ENCODE measurements around the gene DEPP1. TPM values are rescaled to one million over a fixed set of nuclear protein-coding genes. Genes with fewer than 3 reads are reported as not detected.

Gene DEPP1
- total RNA-seq, 1 donor from 2014 or later, result 0.26 TPM

DNA sequence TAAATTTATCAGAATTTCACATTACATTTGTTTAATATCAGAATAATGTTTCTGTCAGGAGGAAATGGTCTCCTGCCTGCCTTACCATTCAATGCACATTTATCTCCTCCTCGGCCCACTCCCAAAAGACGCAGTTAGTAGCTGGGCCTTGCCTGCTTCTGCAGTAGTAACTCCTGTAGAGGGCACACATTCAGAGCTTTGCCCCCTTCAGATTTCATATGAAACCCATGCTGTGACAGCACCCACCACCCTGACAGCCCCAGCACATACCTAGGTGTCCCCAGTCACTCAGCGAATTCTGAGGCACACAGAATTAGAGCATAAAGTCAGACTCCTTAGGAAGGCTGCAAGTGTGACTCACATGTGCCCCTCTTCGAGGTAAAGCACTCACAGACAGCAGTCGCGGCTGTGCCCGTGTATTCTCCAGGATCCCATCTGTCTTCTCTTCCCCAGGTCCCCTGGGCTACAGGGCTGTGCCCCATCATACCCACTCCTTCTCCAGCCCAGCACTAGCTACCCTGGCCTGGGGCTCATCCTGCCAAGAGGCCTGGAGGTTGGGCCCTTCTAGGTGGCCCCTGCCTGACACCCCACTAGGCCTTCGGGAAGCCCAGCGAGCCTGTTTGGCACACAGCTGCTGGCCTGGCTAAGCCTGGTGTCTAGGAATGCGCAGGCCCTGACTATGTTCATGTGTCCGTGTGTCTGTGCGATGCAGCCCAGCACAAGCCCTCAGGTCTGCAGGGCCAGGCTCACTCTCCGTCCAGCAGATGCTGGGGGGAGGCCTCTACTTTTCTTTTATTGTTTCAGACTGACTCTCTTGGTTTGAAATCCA is 4.7 kb upstream of the DEPP1 start:
- no peaks in the 10 kb centered on the region for H3K36me3 ChIP-seq (ENCODE audit: control insufficient read depth, insufficient read depth, low read length)
- H3K4me3 ChIP-seq (ENCODE audit: low read depth, low read length), result no peak overlapping the region
- FAIRE-seq (no peak), DNase-seq (ENCODE audit: low read depth) (no peak)
- H3K27me3 ChIP-seq (ENCODE audit: control insufficient read depth, insufficient read depth, low read length), result no peaks in the 10 kb centered on the region
- TF ChIP-seq, protein P1, sequence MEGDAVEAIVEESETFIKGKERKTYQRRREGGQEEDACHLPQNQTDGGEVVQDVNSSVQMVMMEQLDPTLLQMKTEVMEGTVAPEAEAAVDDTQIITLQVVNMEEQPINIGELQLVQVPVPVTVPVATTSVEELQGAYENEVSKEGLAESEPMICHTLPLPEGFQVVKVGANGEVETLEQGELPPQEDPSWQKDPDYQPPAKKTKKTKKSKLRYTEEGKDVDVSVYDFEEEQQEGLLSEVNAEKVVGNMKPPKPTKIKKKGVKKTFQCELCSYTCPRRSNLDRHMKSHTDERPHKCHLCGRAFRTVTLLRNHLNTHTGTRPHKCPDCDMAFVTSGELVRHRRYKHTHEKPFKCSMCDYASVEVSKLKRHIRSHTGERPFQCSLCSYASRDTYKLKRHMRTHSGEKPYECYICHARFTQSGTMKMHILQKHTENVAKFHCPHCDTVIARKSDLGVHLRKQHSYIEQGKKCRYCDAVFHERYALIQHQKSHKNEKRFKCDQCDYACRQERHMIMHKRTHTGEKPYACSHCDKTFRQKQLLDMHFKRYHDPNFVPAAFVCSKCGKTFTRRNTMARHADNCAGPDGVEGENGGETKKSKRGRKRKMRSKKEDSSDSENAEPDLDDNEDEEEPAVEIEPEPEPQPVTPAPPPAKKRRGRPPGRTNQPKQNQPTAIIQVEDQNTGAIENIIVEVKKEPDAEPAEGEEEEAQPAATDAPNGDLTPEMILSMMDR (IDR thresholded peaks at IDR 0.05; ENCODE audit: insufficient read depth, low read length, severe bottlenecking), result no peak

DNA sequence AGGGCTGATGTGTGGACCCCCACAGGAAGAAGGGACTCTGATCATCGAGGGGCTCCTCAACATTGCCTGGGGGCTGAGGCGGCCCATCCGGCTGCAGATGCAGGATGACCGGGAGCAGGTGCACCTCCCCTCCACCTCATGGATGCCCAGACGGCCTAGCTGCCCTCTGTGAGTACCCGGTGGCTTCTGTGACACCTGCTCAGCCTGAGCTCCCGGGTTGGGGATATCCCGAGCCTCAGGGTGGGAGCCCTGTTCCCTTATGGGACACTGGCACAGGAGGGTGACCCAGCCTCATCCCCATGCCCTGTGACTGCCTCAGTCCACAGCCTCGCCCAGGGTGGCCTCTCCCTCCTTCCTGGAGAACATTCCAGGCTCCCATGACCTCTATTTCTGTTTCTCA is 3.9 kb upstream of the DEPP1 start:
- TF ChIP-seq, protein P1 (IDR thresholded peaks at IDR 0.05; ENCODE audit: insufficient read depth, low read length, severe bottlenecking), result no peak
- no peak for DNase-seq (ENCODE audit: low read depth)
- no peak for FAIRE-seq

DNA sequence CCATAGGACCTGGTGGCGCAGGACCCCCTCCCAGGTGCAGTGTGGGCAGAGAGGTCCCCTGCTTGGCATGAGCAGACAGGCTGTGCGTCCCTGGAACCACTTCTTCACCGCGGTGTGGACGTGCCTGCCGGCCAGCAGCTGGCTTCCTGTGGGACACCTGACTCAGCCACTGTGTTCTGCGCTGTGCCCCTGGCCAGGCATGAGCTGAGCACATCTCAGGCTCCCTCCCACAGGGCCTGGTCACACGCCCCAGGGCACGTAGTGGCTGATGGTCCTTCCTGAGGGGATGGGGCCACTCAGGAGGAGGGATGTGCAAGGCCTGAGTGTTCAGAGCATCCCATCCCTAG is 3.5 kb upstream of the DEPP1 start:
- no peaks in the 10 kb centered on the region for H3K36me3 ChIP-seq (ENCODE audit: control insufficient read depth, insufficient read depth, low read length)
- FAIRE-seq, result no peak

More for the DNA sequence above, 3.9 kb upstream of the DEPP1 start:
- H3K36me3 ChIP-seq (ENCODE audit: control insufficient read depth, insufficient read depth, low read length), result no peaks in the 10 kb centered on the region
- no peaks in the 10 kb centered on the region for H3K27me3 ChIP-seq (ENCODE audit: control insufficient read depth, insufficient read depth, low read length)
- H3K4me3 ChIP-seq (ENCODE audit: low read depth, low read length), result no peak overlapping the region

DNA sequence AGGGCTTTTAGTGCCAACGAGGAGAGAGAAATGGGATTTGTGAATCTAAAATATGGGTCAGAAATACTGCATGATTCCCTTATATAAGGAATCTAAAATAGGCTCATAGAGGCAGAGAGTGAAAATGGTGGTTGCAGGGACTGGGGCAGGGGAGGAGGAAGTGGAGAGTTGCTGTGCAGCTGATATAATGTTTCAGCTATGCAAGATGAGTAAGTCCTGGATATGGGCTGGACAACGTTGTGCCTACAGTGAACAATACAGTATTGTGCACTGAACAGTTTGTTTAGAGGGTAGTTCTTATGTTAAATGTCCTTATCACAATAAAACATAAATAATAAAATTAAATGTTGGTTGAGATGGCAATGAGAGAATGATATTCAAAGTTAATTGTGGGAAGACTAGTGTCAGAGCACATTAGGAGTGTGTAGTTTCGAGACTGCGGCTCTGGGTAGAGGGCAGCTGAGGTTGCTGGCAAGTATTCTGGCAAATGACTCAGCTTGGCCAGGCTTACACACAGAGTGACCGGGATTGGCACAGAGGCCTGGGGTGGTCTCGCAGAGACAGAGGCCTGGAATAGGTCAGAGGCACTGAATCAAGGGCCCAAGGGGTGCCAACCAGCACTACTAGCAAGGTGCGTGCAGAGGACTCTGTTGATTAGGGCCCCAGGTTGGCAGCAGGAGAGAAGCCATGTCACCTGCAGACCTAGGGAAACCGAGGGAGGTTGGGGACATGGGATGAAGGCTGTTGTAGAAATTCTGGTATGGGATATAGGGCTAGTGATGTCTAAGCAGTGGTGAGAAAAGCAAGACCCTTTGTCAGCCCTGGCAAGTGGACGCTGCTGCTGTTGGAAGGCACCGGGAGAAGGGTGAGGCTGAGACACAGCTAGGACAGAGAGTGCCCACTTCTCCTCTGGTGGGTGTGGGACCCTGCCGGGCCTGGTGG is 2.8 kb upstream of the DEPP1 start:
- Histone ChIP-seq H3K36me3 (ENCODE audit: control insufficient read depth, insufficient read depth, low read length) (no peaks in the 10 kb centered on the region), H3K4me3 (ENCODE audit: low read depth, low read length) (no peak overlapping the region), H3K27me3 (ENCODE audit: control insufficient read depth, insufficient read depth, low read length) (no peaks in the 10 kb centered on the region)
- peak; percentile 90 for DNase-seq (ENCODE audit: low read depth)
- TF ChIP-seq, protein P1 (IDR thresholded peaks at IDR 0.05; ENCODE audit: insufficient read depth, low read length, severe bottlenecking), result no peak
- peak; percentile 50 for FAIRE-seq

More for the DNA sequence above, 3.5 kb upstream of the DEPP1 start:
- Histone ChIP-seq H3K27me3 (ENCODE audit: control insufficient read depth, insufficient read depth, low read length) (no peaks in the 10 kb centered on the region), H3K4me3 (ENCODE audit: low read depth, low read length) (no peak overlapping the region)
- DNase-seq (ENCODE audit: low read depth), result no peak
- TF ChIP-seq, protein P1 (IDR thresholded peaks at IDR 0.05; ENCODE audit: insufficient read depth, low read length, severe bottlenecking), result no peak

DNA sequence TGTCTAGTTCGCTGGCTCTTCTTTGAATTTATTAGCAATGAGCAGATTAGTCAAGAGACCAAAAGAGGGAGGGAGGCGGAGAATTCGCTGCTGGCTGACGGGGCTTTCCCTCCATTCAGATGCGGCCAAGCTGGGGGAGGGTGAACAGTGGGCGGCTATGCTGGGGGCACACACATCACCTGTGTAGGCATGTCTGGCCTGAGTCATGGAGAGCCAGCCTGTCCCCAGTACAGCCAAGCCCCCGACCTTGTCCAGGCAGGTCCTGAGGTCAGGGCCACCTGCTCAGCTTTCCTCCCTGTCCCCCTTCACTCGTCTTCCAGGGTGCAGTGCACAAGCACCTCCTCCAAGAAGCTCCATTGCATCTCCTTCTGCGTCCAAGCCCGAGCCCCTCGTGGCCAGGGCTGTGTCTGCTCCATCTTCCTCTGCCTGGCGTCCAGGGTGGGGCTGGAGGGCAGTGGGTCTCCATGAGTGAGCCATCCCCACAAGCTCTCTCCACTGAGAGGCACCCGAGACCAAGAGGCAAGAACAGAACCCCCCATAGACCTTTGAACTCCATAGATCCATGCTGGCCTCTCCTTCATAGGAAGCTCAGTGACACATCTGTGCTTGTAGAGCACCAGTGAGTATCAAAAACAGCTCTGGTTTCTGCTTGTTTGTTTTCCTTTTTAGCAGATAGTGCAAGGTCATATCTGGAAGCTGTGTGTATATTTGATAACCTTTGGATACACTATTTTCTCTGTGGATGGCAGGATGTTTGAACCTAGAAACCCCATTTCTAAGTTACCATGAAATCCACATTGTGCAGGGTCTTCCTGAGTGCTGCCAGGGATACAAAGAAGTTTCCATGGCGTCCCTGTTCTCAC is 1.9 kb upstream of the DEPP1 start:
- peak; percentile 80 for DNase-seq (ENCODE audit: low read depth)
- TF ChIP-seq, protein P1 (IDR thresholded peaks at IDR 0.05; ENCODE audit: insufficient read depth, low read length, severe bottlenecking), result no peak
- Histone ChIP-seq H3K4me3 (ENCODE audit: low read depth, low read length) (no peak overlapping the region), H3K27me3 (ENCODE audit: control insufficient read depth, insufficient read depth, low read length) (no peaks in the 10 kb centered on the region), H3K36me3 (ENCODE audit: control insufficient read depth, insufficient read depth, low read length) (no peaks in the 10 kb centered on the region)
- FAIRE-seq, result no peak
